Measurements from ENCODE around the gene EIF4EBP3. TPM values are rescaled to one million over a fixed set of nuclear protein-coding genes. Genes with fewer than 3 reads are reported as not detected.

Gene EIF4EBP3
- total and polyA plus RNA-seq, 10 of the 15 experiments (the other 5 are each of a cell fraction or from before 2014, with no cell fraction given): 3.5 to 16.1 (median 6.2) TPM

DNA sequence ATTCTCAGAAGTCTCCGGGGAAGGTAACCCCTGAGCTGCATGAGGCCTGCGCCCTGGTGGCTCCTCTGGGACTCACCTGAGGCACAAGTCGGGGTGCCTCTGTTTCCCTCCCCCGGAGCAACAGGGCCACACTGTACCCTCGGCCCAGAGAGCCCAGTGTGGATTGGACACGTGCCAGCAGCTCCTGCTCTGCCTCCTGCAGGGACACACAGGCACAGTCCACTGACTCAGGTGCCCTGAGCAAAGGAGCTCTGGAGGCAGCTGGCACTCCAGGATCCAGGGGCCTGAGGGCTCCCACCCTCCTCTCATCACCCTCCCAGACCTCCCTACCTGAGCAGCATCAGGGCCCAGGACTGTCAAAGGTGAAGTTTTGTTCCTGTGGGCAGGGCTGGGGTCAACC is 46.7 kb downstream of the EIF4EBP3 start:
- in situ Hi-C loops (cut with MboI): no loop called here
- no peaks in the 10 kb centered on the region for H3K9me3 ChIP-seq (replicated peaks; ENCODE audit: control insufficient read depth, insufficient read depth, low read length)
- ChIA-PET RAD21 (ENCODE audit: unreplicated experiment) (no interaction called here), POLR2A (no interaction called here), CTCF (no interaction called here), SMC1A (ENCODE audit: uncharacterized antibody, unreplicated experiment) (no interaction called here)
- FAIRE-seq: no peak
- H3K4me1 ChIP-seq (ENCODE audit: control insufficient read depth, insufficient read depth, low read length): no peaks in the 10 kb centered on the region
- DNase-seq (ENCODE audit: low read depth, low spot score): no peak
- H3K4me2 ChIP-seq (ENCODE audit: control insufficient read depth, insufficient read depth): no peak overlapping the region
- no peak overlapping the region for H3K4me3 ChIP-seq
- no peak overlapping the region for H3K27ac ChIP-seq (ENCODE audit: control insufficient read depth, insufficient read depth)
- no peak overlapping the region for H2AFZ ChIP-seq (ENCODE audit: control insufficient read depth, low read depth, low read length)
- 28% methylated on average over 6 of the region's 6 CpGs for WGBS (ENCODE audit: insufficient coverage, insufficient replicate concordance, low lambda C conversion rate, missing lambda C conversion rate)
- no peaks in the 10 kb centered on the region for H3K36me3 ChIP-seq (ENCODE audit: control insufficient read depth in 2 of 2, insufficient read depth in 2 of 2, low read length in 1 of 2)
- BruUV-seq (replicated peaks): no TSS peak
- no peak for ATAC-seq
- no peaks in the 10 kb centered on the region for H3K79me2 ChIP-seq (ENCODE audit: control insufficient read depth, insufficient read depth, low read length)
- no peaks in the 10 kb centered on the region for H4K20me1 ChIP-seq (ENCODE audit: control insufficient read depth, insufficient read depth)
- H3K9ac ChIP-seq (ENCODE audit: control insufficient read depth, insufficient read depth, low read length): no peak overlapping the region
- no peaks in the 10 kb centered on the region for H3K27me3 ChIP-seq (replicated peaks in 1 of 2; ENCODE audit: control insufficient read depth in 2 of 2, insufficient read depth in 2 of 2, low read length in 1 of 2)
- intact Hi-C loops (cut with micrococcal nuclease; ENCODE audit: unreplicated experiment): no loop called here
- no peak for TF ChIP-seq MXI1 (IDR thresholded peaks at IDR 0.05; ENCODE audit: low read depth, low read length)
- TF ChIP-seq, protein P1, sequence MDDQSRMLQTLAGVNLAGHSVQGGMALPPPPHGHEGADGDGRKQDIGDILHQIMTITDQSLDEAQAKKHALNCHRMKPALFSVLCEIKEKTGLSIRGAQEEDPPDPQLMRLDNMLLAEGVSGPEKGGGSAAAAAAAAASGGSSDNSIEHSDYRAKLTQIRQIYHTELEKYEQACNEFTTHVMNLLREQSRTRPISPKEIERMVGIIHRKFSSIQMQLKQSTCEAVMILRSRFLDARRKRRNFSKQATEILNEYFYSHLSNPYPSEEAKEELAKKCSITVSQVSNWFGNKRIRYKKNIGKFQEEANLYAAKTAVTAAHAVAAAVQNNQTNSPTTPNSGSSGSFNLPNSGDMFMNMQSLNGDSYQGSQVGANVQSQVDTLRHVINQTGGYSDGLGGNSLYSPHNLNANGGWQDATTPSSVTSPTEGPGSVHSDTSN (IDR thresholded peaks at IDR 0.05; ENCODE audit: insufficient replicate concordance, low read depth, low read length): no peak
- TF ChIP-seq TBL1XR1 (IDR thresholded peaks at IDR 0.05; ENCODE audit: low read depth, low read length): no peak
- no peak for TF ChIP-seq CHD2 (IDR thresholded peaks at IDR 0.05; ENCODE audit: borderline replicate concordance, low read depth, low read length)
- TF ChIP-seq, protein P2, sequence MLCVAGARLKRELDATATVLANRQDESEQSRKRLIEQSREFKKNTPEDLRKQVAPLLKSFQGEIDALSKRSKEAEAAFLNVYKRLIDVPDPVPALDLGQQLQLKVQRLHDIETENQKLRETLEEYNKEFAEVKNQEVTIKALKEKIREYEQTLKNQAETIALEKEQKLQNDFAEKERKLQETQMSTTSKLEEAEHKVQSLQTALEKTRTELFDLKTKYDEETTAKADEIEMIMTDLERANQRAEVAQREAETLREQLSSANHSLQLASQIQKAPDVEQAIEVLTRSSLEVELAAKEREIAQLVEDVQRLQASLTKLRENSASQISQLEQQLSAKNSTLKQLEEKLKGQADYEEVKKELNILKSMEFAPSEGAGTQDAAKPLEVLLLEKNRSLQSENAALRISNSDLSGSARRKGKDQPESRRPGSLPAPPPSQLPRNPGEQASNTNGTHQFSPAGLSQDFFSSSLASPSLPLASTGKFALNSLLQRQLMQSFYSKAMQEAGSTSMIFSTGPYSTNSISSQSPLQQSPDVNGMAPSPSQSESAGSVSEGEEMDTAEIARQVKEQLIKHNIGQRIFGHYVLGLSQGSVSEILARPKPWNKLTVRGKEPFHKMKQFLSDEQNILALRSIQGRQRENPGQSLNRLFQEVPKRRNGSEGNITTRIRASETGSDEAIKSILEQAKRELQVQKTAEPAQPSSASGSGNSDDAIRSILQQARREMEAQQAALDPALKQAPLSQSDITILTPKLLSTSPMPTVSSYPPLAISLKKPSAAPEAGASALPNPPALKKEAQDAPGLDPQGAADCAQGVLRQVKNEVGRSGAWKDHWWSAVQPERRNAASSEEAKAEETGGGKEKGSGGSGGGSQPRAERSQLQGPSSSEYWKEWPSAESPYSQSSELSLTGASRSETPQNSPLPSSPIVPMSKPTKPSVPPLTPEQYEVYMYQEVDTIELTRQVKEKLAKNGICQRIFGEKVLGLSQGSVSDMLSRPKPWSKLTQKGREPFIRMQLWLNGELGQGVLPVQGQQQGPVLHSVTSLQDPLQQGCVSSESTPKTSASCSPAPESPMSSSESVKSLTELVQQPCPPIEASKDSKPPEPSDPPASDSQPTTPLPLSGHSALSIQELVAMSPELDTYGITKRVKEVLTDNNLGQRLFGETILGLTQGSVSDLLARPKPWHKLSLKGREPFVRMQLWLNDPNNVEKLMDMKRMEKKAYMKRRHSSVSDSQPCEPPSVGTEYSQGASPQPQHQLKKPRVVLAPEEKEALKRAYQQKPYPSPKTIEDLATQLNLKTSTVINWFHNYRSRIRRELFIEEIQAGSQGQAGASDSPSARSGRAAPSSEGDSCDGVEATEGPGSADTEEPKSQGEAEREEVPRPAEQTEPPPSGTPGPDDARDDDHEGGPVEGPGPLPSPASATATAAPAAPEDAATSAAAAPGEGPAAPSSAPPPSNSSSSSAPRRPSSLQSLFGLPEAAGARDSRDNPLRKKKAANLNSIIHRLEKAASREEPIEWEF (IDR thresholded peaks at IDR 0.05; ENCODE audit: insufficient replicate concordance, low read depth, low read length): no peak
- no peak for TF ChIP-seq IKZF1 (conservative IDR thresholded peaks at IDR 0.05)
- no peak for TF ChIP-seq EZH2 (IDR thresholded peaks at IDR 0.05; ENCODE audit: borderline replicate concordance, control insufficient read depth, low read depth, low read length)
- no peak for TF ChIP-seq RUNX3 (IDR thresholded peaks at IDR 0.05; ENCODE audit: low read length)
- TF ChIP-seq SPI1 (IDR thresholded peaks at IDR 0.05; ENCODE audit: borderline replicate concordance, insufficient read depth, low read depth, low read length): no peak
- no peak for TF ChIP-seq GABPA (IDR thresholded peaks at IDR 0.05; ENCODE audit: low read depth)
- TF ChIP-seq, protein P3, sequence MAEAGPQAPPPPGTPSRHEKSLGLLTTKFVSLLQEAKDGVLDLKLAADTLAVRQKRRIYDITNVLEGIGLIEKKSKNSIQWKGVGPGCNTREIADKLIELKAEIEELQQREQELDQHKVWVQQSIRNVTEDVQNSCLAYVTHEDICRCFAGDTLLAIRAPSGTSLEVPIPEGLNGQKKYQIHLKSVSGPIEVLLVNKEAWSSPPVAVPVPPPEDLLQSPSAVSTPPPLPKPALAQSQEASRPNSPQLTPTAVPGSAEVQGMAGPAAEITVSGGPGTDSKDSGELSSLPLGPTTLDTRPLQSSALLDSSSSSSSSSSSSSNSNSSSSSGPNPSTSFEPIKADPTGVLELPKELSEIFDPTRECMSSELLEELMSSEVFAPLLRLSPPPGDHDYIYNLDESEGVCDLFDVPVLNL (IDR thresholded peaks at IDR 0.05; ENCODE audit: low read depth, low read length): no peak
- TF ChIP-seq BMI1 (IDR thresholded peaks at IDR 0.05; ENCODE audit: borderline replicate concordance): no peak
- TF ChIP-seq, protein P4, sequence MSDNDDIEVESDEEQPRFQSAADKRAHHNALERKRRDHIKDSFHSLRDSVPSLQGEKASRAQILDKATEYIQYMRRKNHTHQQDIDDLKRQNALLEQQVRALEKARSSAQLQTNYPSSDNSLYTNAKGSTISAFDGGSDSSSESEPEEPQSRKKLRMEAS (IDR thresholded peaks at IDR 0.05; ENCODE audit: low read depth, low read length): no peak
- TF ChIP-seq HCFC1 (IDR thresholded peaks at IDR 0.05; ENCODE audit: low read length): no peak

Measured in GM12878 (cell line).